Skeletal muscle satellite cell (primary cell): ENCODE measurements around the gene ZNF618.

ENCODE experiments used
- H3K27me3 ChIP-seq: 2 replicates; pipeline ENCODE4 v1.7.0; 2013; ENCODE audit warnings: low read length; ENCODE audit not compliant: control insufficient read depth, insufficient read depth
- H3K36me3 ChIP-seq: 2 replicates; pipeline ENCODE4 v1.7.0; 2013; ENCODE audit warnings: mild to moderate bottlenecking, control low read depth, low read length; ENCODE audit not compliant: insufficient read depth
- H3K4me1 ChIP-seq: 2 replicates; pipeline ENCODE4 v1.7.0; 2013; ENCODE audit warnings: low read length; ENCODE audit not compliant: control insufficient read depth, insufficient read depth
- H3K4me2 ChIP-seq: 2 replicates; pipeline ENCODE4 v1.7.0; 2013; ENCODE audit warnings: mild to moderate bottlenecking, low read length
- H3K4me3 ChIP-seq: 2 replicates; pipeline ENCODE4 v1.7.0; 2013; ENCODE audit warnings: low read length
- H3K9ac ChIP-seq: 2 replicates; pipeline ENCODE4 v1.7.0; 2013; ENCODE audit warnings: mild to moderate bottlenecking, low read depth, low read length, moderate library complexity
- H3K9me3 ChIP-seq: replicated peaks from 2 replicates; pipeline ENCODE4 v1.7.0; 2013; ENCODE audit warnings: mild to moderate bottlenecking, control low read depth, low read length

ZNF618 gene

GRCh38 chr9:113913426-113914195 lies 37.5 kb downstream of the ZNF618 start:
- Histone ChIP-seq H3K4me1 (no peaks in the 10 kb centered on the region), H3K9me3 (no peaks in the 10 kb centered on the region), H3K27me3 (no peaks in the 10 kb centered on the region), H3K4me2 (no peak overlapping the region), H3K4me3 (no peak overlapping the region), H3K9ac (no peak overlapping the region), H3K36me3 (no peaks in the 10 kb centered on the region)

GRCh38 chr9:113914517-113914916 lies 38.4 kb downstream of the ZNF618 start:
- Histone ChIP-seq H3K9ac (no peak overlapping the region), H3K4me2 (no peak overlapping the region), H3K4me1 (no peaks in the 10 kb centered on the region), H3K27me3 (no peaks in the 10 kb centered on the region), H3K36me3 (no peaks in the 10 kb centered on the region), H3K9me3 (no peaks in the 10 kb centered on the region), H3K4me3 (no peak overlapping the region)

- Histone ChIP-seq H3K4me1 (no peaks in the 10 kb centered on the region), H3K4me3 (no peak overlapping the region), H3K4me2 (no peak overlapping the region), H3K27me3 (no peaks in the 10 kb centered on the region), H3K36me3 (no peaks in the 10 kb centered on the region), H3K9ac (no peak overlapping the region), H3K9me3 (no peaks in the 10 kb centered on the region)
Observed at GRCh38 chr9:113915817-113916434, 39.8 kb downstream of the ZNF618 start.

GRCh38 chr9:113916931-113917330 lies 40.8 kb downstream of the ZNF618 start:
- Histone ChIP-seq H3K36me3 (no peaks in the 10 kb centered on the region), H3K9me3 (no peaks in the 10 kb centered on the region), H3K9ac (no peak overlapping the region), H3K27me3 (no peaks in the 10 kb centered on the region), H3K4me3 (no peak overlapping the region), H3K4me1 (peaks cover 2% of the 10 kb centered on the region), H3K4me2 (no peak overlapping the region)

GRCh38 chr9:113918697-113919350 lies 42.7 kb downstream of the ZNF618 start:
- no peak overlapping the region for H3K9ac ChIP-seq
- peaks cover 4% of the 10 kb centered on the region for H3K4me1 ChIP-seq
- no peak overlapping the region for H3K4me3 ChIP-seq
- no peaks in the 10 kb centered on the region for H3K36me3 ChIP-seq
- H3K27me3 ChIP-seq, result no peaks in the 10 kb centered on the region
- H3K9me3 ChIP-seq, result no peaks in the 10 kb centered on the region
- H3K4me2 ChIP-seq, result no peak overlapping the region

GRCh38 chr9:113919382-113919781 lies 43.3 kb downstream of the ZNF618 start:
- no peaks in the 10 kb centered on the region for H3K27me3 ChIP-seq
- H3K36me3 ChIP-seq, result no peaks in the 10 kb centered on the region
- H3K9ac ChIP-seq, result no peak overlapping the region
- H3K4me2 ChIP-seq, result no peak overlapping the region
- H3K9me3 ChIP-seq, result no peaks in the 10 kb centered on the region
- H3K4me3 ChIP-seq, result no peak overlapping the region
- H3K4me1 ChIP-seq, result peaks cover 4% of the 10 kb centered on the region

GRCh38 chr9:113919871-113920270 lies 43.8 kb downstream of the ZNF618 start:
- Histone ChIP-seq H3K9ac (no peak overlapping the region), H3K4me3 (no peak overlapping the region), H3K36me3 (no peaks in the 10 kb centered on the region), H3K4me1 (peaks cover 4% of the 10 kb centered on the region), H3K9me3 (no peaks in the 10 kb centered on the region), H3K27me3 (no peaks in the 10 kb centered on the region), H3K4me2 (no peak overlapping the region)

- no peak overlapping the region for H3K4me3 ChIP-seq
Observed at GRCh38 chr9:113920872-113921271, 44.8 kb downstream of the ZNF618 start.

GRCh38 chr9:113921396-113921925 lies 45.4 kb downstream of the ZNF618 start:
- peaks cover 4% of the 10 kb centered on the region for H3K4me1 ChIP-seq

More at GRCh38 chr9:113920872-113921271, 44.8 kb downstream of the ZNF618 start:
- no peaks in the 10 kb centered on the region for H3K36me3 ChIP-seq
- H3K9ac ChIP-seq, result no peak overlapping the region
- peaks cover 4% of the 10 kb centered on the region for H3K4me1 ChIP-seq
- no peaks in the 10 kb centered on the region for H3K27me3 ChIP-seq
- no peak overlapping the region for H3K4me2 ChIP-seq
- no peaks in the 10 kb centered on the region for H3K9me3 ChIP-seq

GRCh38 chr9:113922160-113922559 lies 46.1 kb downstream of the ZNF618 start:
- no peak overlapping the region for H3K9ac ChIP-seq
- peaks cover 4% of the 10 kb centered on the region for H3K4me1 ChIP-seq
- no peaks in the 10 kb centered on the region for H3K36me3 ChIP-seq
- no peak overlapping the region for H3K4me2 ChIP-seq
- no peak overlapping the region for H3K4me3 ChIP-seq
- H3K9me3 ChIP-seq, result no peaks in the 10 kb centered on the region
- no peaks in the 10 kb centered on the region for H3K27me3 ChIP-seq

More at GRCh38 chr9:113921396-113921925, 45.4 kb downstream of the ZNF618 start:
- Histone ChIP-seq H3K9ac (no peak overlapping the region), H3K27me3 (no peaks in the 10 kb centered on the region), H3K36me3 (no peaks in the 10 kb centered on the region), H3K4me2 (no peak overlapping the region), H3K4me3 (no peak overlapping the region), H3K9me3 (no peaks in the 10 kb centered on the region)

- Histone ChIP-seq H3K4me1 (peaks cover 18% of the 10 kb centered on the region), H3K4me2 (no peak overlapping the region), H3K9me3 (peaks cover 12% of the 10 kb centered on the region), H3K9ac (no peak overlapping the region), H3K36me3 (no peaks in the 10 kb centered on the region), H3K4me3 (no peak overlapping the region), H3K27me3 (no peaks in the 10 kb centered on the region)
Observed at GRCh38 chr9:113926211-113926610, 50.1 kb downstream of the ZNF618 start.
